ENCODE results near the gene BLOC1S6.
A peak's percentile ranks its signal among the peaks of the same experiment; 100 is the strongest.

BLOC1S6 gene

DNA sequence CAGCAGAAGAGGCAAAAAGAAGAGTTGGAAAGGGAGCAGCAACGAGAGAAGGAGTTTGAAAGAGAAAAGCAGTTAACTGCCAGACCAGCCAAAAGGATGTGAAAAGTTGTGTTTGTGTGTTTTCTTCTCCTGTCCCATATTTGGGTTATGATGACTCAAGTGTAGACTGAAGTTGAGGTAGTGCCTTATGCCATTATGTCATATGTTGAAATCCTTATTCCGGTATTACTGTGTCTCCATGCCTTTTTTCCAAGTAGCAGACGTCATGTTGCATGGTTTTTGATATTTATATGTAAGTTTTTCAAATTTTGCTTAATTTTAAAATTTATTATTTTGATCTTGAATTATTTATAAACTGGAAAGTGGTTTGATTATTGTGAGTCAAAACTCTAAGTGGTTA lies 19.2 kb downstream of the BLOC1S6 start:
- DNase-seq (ENCODE audit: insufficient read length, low spot score) (no peak), FAIRE-seq (no peak)
- TF ChIP-seq, protein P1, sequence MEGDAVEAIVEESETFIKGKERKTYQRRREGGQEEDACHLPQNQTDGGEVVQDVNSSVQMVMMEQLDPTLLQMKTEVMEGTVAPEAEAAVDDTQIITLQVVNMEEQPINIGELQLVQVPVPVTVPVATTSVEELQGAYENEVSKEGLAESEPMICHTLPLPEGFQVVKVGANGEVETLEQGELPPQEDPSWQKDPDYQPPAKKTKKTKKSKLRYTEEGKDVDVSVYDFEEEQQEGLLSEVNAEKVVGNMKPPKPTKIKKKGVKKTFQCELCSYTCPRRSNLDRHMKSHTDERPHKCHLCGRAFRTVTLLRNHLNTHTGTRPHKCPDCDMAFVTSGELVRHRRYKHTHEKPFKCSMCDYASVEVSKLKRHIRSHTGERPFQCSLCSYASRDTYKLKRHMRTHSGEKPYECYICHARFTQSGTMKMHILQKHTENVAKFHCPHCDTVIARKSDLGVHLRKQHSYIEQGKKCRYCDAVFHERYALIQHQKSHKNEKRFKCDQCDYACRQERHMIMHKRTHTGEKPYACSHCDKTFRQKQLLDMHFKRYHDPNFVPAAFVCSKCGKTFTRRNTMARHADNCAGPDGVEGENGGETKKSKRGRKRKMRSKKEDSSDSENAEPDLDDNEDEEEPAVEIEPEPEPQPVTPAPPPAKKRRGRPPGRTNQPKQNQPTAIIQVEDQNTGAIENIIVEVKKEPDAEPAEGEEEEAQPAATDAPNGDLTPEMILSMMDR (IDR thresholded peaks at IDR 0.05; ENCODE audit: insufficient read depth, missing control alignments) = no peak

DNA sequence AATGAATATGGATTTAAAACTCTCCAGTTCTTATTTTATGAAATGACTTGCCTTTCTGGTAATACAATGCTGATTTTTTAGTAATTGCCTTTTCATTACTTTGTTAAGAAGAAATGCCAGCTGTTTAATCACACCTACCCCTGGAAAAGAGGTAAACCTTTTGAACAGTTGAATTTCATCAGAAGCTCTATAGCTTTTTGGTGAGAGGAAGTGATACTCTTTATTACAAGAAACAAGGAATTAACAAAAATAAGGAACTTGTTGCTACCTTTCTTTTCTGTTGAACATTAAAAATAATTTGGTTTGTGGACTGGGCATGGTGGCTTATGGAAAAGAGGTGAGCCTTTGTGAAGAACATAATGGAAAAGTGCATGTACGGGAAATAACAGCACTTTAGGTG lies 19.7 kb downstream of the BLOC1S6 start:
- DNase-seq (ENCODE audit: insufficient read length, low spot score) (no peak), FAIRE-seq (no peak)
- TF ChIP-seq, protein P1 (IDR thresholded peaks at IDR 0.05; ENCODE audit: insufficient read depth, missing control alignments) = no peak

DNA sequence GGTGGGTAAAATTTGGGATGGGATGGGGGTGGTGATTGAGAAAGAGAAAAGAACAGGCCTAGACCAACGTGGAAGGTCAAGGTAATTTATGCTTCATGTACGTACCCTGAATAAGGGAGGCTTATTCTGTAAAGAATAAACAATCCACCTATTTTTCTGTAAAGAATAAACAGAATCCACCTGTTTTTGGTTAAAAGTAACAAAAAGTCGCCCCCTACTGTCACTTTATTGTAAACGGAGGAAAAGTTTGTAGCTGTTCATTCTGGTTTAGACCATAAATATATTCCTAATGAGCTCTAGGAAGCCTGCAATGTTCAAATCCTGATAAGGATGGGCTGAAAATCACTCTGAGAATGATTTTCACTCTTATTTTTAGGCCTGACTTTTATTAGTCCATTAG lies 24.1 kb downstream of the BLOC1S6 start:
- DNase-seq (ENCODE audit: insufficient read length, low spot score) = no peak
- no peak for FAIRE-seq
- TF ChIP-seq, protein P1 (IDR thresholded peaks at IDR 0.05; ENCODE audit: insufficient read depth, missing control alignments) = peak; percentile 41

- FAIRE-seq (no peak), DNase-seq (ENCODE audit: insufficient read length, low spot score) (no peak)
- TF ChIP-seq, protein P1 (IDR thresholded peaks at IDR 0.05; ENCODE audit: insufficient read depth, missing control alignments) = no peak
Measured at GRCh38 chr15:45612790-45613415, 25.7 kb downstream of the BLOC1S6 start.

DNA sequence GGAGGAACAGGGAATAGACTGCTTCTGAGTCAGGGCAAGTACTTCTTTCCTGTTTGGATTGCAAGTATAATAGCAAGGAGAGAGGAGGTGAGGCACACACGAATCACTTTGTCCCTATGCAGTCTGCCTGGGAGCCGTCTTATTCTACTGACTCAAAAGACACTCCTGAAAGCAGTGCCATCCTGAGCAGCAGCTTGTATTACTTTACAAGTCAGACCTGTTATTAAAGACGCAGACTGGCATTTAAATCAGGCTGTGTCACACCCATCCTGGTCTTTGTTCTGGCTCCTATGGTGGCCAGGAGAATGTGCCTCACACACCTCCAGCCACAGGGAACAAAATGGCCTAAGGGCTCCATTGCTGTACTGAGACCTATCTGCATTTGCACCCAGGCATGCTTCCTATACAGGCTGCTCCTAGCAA lies 29.7 kb downstream of the BLOC1S6 start:
- FAIRE-seq (no peak), DNase-seq (ENCODE audit: insufficient read length, low spot score) (no peak)
- TF ChIP-seq, protein P1 (IDR thresholded peaks at IDR 0.05; ENCODE audit: insufficient read depth, missing control alignments) = no peak

GRCh38 chr15:45618813-45619212 lies 31.6 kb downstream of the BLOC1S6 start:
- DNase-seq (ENCODE audit: insufficient read length, low spot score) = no peak
- TF ChIP-seq, protein P1 (IDR thresholded peaks at IDR 0.05; ENCODE audit: insufficient read depth, missing control alignments) = no peak
- no peak for FAIRE-seq

- DNase-seq (ENCODE audit: insufficient read length, low spot score) (no peak), FAIRE-seq (no peak)
- TF ChIP-seq, protein P1 (IDR thresholded peaks at IDR 0.05; ENCODE audit: insufficient read depth, missing control alignments) = no peak
Measured at GRCh38 chr15:45628136-45628535, 41.0 kb downstream of the BLOC1S6 start.
